Measurements from ENCODE around the gene FOXP4.

DNA sequence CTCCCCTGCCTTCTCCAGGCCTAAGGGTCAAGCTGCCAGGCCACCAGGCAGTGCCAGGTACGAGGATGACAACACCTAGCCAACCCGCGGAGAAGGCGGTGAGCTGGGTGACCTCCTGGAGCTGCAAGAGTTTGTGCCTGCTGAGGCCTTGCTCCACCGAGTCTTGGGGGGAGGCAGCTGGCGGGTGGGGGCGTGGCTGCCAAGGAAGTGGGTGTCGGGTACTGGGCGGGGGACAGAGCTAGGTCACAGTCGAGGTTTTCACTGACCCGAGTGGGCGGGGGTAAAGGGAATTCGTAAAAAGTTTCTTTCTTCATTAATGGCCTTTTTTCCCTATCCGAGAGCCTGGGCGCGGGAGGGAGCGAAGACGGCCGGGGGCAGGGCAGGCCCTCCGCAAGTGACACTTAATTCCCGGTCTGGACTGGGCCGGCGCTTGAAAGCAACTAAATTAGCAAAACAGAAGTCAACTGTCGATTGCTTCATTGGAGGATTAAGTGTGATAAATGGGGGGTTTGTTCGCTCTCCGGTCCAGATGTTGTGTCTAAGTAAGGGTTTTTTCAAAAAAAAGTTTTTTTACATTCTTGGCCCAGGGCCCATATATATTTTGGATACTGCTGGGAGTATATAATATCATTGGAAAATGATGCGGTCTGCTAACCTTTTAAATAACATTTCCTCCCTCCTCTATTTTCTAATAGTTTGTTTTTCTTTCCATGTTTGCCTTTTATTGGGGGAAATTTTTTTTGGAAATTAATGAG lies 43.1 kb upstream of the FOXP4 start:
- TF ChIP-seq CTCF (conservative IDR thresholded peaks at IDR 0.05) (no peak), ZFX (IDR thresholded peaks at IDR 0.05) (no peak)
